CD4-positive, alpha-beta T cell treated with Interleukin-6 for 4 hours (primary cell): ENCODE results near the gene RALA.

Experiments used
- DNase-seq: peaks from one replicate; pipeline ENCODE4 v3.0.0-alpha.2; 2020; ENCODE audit warnings: mixed read lengths

Gene RALA

GRCh38 chr7:39615350-39615975 lies 7.9 kb upstream of the RALA start:
- no peak for DNase-seq

- DNase-seq, result no peak
Observed at GRCh38 chr7:39616138-39616537, 7.2 kb upstream of the RALA start.

GRCh38 chr7:39617005-39617404 lies 6.4 kb upstream of the RALA start:
- no peak for DNase-seq

GRCh38 chr7:39618868-39619267 lies 4.5 kb upstream of the RALA start:
- no peak for DNase-seq

- DNase-seq, result no peak
Observed at GRCh38 chr7:39620486-39620885, 2.9 kb upstream of the RALA start.

DNA sequence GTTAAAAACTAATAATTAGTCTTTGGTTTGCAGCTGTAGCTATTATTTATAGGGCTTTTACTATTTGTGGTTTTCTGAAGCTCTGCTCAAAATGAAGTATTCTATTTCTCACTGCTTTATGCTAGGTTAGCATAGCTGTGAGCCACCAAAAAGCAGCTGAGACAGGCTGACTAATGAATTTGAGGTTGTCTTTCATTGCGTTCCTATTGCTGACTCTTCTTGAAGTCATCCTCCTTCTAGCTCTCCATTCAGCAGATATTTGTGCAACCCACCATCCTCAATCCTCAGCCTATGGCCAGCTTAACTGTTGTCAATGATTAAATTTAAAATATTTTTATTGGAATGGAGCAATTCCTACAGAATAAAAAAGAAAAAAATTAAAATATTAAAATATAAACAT lies 2.1 kb upstream of the RALA start:
- no peak for DNase-seq

DNA sequence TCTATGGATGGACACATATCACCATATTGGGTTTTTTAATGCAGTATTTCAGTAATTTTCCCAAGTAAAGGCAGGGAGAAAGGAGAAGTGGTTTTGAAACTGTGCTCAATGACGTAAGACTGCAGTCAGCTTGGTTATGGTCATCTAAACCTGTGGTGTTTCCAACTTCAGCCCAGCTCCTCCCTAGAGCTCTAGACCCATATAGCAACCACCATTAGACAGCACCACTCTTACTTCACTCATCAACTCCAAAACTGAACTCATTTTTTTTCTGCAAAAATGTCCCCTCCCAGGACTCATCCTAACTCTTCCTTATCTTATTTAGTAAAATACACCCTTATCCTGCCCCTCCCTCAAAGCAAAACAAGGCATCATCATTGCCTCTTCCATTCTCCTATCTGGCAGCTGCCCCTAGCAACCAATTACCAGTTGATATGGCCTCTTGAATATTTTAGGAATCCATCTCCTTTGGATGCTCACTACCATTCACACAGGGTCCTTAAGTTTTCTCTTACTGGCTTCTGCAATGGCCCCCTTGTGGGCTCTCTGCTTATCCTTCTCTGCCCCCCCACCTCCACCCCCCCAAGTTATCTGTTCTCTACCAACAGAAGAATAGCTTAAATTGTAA lies 1.5 kb upstream of the RALA start:
- DNase-seq, result no peak

DNA sequence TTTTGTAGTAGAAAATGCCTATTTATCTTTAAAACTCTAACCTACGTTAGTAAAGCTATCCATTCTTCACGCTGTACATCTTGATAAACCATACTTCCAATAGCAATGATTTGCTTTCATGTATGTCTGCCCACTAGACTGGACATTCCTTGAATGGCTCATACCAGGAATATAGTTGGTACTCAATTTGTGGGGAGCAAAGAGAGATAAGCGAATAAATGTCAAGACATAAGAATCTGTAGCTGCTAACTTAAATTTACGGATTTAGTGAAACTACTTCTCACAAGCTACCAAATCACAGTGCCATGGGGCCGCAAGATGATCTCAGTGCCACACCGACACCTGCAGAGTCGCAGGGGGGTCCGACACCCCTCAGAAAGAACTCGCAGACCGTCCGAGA lies 763 bp upstream of the RALA start:
- DNase-seq, result no peak

DNA sequence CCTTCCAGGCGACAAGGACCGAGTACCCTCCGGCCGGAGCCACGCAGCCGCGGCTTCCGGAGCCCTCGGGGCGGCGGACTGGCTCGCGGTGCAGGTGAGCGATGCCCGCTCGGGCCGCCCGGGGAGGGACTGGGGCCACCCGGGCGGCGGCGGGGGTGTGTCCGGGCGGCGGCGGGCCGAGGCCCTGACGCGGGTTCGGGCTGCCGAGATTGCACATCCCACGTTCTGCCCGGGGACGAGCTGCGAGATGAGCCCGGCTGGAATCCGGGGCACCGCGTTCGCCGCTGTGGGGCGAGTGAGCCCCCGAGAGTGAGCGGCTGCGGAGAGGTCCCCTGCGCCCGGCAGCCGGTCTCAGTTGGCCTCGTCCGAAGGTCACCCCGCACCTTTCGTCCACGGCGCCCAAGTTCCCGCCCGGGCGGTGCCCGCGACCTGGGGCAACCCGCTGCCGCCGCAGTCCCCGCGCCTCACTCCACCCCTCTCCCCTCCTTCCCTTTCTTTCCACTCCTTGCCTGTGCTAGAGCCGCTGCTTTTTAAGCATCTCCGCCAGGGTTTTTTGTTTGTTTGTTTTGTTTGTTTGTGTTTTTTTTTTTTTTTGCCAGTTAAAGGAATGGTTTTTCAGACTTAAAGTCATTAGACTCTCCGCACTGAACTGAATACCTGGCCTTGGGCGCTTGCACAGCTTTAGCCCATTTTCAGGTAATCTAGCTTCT lies 515 bp downstream of the RALA start:
- peak; percentile 34 for DNase-seq

DNA sequence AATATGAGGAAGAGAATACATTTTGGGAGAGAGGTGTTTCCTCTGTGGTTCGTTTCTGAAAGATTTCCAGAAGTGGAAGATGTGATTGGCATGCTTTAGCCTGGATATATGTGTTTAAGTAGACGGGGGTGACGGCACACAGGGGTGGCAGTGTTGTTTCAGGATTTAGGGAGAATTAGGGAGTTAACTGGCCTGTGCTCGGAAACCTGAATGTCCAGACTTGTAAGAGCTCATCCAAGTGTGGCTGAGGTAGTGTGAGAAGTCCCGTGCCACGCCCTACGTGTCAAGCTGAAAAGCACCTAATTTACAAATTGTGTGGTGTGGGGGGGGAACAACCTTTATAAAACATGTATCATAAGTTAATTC lies 1.1 kb downstream of the RALA start:
- peak; percentile 23 for DNase-seq

GRCh38 chr7:39624935-39625694 lies 1.7 kb downstream of the RALA start:
- DNase-seq, result no peak

- no peak for DNase-seq
Observed at GRCh38 chr7:39631736-39632308, 8.4 kb downstream of the RALA start.

DNA sequence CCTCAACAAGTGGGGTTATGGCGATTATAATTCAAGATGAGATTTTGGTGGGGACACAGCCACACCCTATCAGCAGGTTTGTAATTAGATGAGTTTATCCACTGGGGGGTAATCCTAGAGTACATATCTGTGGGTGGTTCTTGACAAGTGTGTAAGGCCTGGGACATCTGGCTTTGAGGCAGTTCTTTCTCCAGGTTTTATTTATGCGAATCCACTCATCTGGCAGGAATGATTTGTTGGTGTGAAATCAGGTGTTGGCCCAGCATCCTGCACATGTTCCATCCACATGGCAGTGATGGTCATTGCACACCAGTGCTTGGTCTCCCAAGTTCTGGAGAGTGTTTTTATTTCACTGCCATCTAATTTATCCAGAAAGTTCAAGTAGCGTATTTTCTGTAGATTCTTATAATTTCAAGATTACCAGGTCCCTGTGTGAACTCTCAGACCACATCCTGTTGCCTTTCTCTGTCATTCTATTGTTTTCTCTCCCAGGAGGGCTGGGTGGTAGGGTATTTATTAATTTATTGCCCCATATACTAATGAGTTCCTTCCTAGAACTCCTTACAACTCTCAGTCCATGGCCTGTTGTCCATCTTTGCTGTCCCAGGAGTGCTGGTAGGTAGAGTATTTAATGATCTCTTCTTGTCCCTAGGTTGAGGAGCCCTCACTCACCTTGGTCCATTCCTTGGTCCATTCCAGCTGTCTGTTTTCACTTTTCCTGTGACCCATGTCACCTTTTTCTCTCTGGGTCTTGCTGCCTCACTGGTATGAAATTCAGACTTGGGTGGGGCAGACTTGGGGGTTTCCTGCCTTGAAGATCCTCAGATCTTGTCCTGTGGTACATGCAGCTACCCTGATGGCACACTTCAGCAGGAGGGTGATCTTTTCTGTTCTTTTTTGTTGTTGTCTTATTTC lies 10.4 kb downstream of the RALA start:
- DNase-seq, result peak; percentile 52

GRCh38 chr7:39634478-39634805 lies 11.1 kb downstream of the RALA start:
- DNase-seq, result no peak

- DNase-seq, result no peak
Observed at GRCh38 chr7:39637400-39637799, 14.0 kb downstream of the RALA start.

DNA sequence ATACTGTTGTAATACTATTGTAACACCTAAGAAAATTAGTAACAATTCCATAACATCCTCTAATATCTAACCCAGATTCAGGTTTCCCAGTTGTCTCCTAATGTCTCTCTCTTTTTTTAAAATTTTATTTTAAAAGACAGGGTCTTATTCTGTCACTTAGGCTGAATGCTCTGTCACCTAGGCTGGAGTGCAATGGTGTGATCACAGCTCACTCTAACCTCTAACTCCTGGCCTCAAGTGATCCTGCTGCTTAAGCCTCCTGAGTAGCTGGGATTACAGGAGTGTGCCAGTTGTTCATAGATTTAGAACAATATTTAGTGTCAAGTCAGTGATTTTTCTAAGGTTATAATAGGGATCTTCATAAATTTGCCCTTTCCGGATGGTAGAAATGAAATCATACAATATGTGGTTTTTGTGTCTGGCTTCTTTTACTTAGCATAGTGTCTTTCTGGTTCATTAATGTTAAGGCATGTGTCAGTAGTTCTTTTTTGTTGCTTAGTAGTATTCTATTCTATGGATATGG lies 14.7 kb downstream of the RALA start:
- no peak for DNase-seq

- no peak for DNase-seq
Observed at GRCh38 chr7:39642896-39643295, 19.5 kb downstream of the RALA start.

- no peak for DNase-seq
Observed at GRCh38 chr7:39644170-39644569, 20.8 kb downstream of the RALA start.

DNA sequence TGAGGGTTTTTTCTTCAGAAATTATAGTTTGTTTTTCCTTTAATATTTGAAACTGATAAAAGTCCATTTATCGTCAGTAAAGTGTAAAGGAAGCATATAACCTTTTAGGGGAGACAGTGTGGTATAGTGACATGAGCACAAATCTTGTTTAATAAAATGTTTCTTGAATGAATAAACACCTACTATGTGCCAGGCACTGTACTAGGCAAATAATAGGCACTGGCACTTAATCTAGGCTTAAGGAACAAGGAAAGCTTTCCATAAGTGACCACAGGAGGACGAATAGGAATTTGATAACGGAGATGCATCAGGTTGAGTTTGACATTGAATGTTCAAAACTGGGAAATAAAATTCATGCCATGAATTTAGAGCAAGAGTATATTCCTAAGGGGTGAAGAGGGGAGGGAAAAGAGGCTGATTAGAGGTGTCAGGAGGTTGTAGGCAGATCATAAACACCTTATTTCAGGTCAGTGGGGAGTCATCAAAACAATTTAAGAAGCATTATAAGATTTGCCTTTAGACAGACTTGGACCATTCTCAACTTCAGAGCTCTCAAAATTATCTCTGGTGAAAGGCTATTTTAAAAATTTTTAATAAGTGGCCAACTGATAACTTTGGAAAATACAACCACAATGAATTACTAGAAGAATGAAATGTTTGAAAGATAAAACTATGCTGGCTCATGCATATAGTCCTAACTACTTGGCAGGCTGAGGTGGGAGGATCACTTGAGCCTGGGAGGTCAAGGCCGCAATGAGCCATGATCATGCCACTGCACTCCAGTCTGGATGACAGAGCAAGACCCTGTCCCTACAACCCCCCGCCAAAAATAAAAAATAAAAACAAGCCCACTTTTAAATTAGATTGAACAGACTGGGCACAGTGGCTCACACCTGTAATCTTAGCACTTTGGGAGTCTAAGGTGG lies 22.4 kb downstream of the RALA start:
- DNase-seq, result no peak

GRCh38 chr7:39647816-39648215 lies 24.4 kb downstream of the RALA start:
- DNase-seq, result no peak

DNA sequence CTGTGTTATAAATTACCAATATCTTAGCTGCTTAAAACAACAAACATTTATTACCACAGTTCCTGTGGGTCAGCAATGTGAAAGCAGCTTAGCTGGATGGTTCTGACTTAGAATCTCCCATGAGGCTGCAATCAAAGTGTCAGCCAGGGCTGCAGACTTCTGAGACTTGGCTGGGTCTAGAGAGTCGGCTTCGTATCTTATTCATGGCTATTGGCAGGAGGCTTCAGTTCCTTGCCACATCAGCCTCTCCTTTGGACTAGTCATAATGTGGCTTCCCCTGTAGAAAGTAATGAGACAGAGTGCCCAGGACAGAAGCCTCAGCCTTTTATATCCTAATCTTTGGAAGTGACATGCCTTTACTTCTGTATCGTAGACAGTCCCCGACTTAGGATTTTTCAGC lies 27.3 kb downstream of the RALA start:
- DNase-seq, result no peak
